ENCODE data around the gene CPT1C.
A peak's percentile ranks its signal among the peaks of the same experiment; 100 is the strongest.

The CPT1C gene

DNA sequence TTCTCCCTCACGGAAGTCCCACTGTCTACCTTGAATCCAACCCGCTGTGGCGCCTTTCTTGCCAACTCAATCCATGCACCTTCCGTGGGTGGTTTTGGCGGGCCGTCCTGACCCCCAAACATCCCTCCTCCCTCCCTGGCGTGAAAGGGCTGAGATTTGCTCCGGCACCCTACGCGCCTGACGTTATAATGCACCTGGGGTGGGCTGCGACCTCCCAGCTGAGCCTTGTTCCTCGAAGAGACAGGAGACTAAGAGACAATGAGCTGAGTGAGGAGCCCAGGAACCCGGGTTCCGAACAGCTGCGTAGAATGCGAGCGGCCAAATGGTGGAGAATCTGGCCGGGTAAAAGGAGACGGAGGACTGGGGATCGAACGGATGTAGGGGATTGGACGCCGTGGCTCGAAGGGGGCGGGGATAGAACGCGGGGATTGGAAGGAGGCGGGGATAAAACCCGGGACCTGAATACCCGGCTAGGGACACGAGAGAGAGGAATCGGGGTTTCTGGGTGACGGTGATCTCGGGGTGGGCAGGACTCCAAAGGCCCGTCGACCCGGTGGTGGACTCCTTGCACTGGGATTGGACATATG lies at the start of gene CPT1C:
TSS of gene CPT1C (plus strand) at position 461 of the 587 bp plus-strand sequence. CDS start 1,137 bp downstream, outside the sequence.
- DNase-seq, result peak; percentile 90

DNA sequence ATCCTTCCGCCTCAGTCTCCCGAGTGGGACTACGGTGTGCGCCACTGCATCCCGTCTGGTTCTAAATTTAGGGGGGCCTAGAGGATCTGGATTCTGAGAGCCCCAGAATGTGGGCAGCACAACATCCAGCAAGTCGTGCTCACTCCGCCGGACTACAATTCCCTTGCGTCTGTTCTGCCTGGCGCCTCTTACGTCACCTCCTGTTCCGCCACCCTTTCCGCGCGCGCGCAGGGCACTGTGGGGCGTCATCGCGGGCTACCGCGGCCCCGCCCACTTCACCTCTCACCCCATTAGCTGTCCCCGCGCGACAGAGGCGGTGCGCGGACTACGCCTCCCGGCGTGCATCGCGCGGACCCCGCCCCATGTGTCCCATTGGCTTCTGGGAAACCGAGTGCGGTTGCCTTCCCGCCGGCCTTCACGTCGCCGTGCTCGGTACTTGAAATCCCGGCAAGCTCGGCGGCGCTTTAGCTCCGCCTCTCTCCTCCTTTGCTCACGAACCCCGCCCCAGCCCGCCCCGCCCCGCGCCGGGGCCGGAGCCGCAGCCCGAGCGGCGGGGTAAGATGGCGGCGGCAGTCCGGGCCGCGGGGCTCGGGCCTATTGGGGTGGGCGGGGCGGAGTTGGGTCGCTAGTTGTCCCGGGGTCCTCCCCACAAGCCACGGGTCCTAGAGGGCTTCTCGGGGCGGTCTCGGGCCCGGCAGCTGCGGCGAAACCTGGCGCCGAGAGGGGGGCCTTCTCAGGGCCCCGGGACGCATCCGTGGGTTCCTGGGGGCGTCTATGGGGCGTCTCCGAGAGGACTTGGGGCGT lies 49.0 kb upstream of the CPT1C start, which contains the start of gene SCAF1:
TSS of gene SCAF1 (plus strand) at position 522 of the 804 bp plus-strand sequence. CDS start 2,818 bp downstream, outside the sequence.
- peak; percentile 100 for DNase-seq

DNA sequence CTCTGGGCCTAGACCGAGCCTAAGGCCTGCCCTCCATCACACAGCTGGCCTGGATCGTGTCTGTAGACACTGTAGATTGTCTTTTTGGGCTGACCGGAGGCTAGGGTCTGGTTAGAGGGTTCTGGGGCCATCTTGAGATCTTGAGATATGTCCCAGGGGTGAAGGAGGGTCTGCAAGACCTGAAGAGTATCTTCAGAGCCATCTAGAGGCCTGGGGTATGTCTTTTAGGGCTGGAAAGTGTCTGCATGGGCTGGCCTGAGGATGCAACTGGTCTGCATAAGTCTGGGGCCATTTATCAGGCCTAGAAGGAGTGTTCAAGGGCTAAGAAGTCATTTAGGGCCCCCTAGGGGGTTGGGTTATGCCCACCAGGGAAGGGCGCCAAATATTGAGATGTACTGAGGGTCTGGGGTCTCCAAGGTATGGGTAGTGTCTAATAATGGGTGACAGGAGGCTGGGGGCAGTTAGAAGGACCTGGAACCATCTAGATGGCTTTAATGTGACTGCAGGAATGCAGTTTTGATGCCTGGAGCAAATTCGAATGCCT lies 48.4 kb upstream of the CPT1C start:
- no peak for DNase-seq

GRCh38 chr19:49643466-49643865 lies 47.5 kb upstream of the CPT1C start:
- DNase-seq, result no peak

DNA sequence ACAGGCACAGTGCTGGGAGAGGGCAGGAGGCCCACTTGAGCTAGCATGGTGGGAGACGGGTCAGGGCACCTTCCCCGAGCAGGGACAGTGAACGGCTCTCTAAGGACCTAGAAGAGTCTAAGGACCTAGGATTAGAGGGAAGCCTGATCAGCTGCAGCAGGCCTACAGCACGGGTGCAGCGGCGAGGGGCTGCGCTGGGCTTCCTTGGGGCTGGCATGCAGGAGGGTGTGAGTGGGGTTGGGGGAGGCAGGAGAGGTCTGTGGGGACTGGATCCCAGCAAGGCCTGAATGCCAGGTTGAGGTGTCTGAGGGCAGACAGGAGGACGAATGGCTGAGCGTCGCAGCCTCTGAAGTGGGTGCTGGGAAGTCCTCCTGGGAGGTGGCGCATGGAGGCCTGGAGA lies 45.3 kb upstream of the CPT1C start:
- DNase-seq, result no peak

DNA sequence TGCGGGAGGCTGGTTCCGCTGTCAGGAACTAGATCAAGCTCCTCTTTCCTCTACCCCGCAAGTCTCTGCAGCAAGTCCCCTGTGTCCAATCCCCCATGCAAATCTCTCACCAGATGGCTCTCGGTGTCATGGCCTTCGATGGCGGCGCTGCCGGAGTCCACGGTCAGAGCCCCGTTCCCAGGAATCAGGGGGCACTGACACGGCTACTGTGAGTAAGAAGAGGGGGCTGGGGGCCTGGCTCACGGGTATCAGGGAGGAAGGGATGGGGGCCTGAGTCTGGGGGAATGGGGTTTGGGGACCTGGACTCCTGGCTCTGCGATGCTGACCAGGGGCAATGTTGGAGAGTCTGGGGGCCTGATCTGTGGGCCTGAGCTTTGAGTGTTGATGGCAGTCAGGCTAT lies 44.9 kb upstream of the CPT1C start:
- no peak for DNase-seq

GRCh38 chr19:49646586-49646985 lies 44.3 kb upstream of the CPT1C start:
- DNase-seq, result no peak

GRCh38 chr19:49651029-49651819 lies 39.7 kb upstream of the CPT1C start:
- DNase-seq, result no peak

DNA sequence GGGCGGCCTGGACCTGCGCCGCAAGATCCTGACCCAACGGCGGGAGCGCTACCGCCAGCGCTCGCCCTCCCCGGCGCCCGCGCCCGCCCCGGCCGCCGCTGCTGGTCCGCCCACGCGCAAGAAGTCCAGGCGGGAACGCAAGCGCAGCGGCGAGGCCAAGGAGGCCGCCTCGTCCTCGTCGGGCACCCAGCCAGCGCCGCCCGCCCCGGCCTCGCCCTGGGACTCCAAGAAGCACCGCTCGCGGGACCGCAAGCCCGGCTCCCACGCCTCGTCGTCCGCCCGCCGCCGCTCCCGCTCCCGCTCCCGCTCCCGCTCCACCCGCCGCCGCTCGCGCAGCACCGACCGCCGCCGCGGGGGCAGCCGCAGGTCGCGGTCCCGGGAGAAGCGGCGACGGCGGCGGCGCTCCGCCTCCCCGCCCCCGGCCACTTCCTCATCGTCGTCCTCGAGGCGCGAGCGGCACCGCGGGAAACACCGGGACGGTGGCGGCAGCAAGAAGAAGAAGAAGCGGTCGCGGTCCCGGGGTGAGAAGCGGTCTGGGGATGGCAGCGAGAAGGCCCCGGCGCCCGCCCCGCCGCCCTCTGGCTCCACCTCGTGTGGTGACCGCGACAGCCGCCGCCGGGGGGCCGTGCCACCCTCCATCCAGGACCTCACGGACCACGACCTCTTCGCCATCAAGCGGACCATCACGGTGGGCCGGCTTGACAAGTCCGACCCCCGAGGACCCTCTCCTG lies 38.9 kb upstream of the CPT1C start:
- no peak for DNase-seq

- no peak for DNase-seq
These were observed 38.1 kb upstream of the CPT1C start for GRCh38 chr19:49652551-49653465.

DNA sequence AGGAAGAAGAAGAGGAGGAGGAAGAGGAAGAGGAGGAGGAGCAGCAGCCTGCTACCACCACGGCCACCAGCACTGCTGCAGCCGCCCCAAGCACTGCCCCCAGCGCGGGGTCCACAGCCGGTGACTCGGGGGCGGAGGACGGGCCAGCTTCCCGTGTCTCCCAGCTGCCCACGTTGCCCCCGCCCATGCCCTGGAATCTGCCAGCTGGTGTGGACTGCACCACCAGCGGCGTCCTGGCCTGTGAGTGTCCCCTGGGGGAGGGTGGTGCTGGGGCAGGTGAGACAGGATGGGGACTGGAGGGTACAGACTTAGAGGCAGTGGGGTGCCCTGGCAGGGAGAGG lies 37.5 kb upstream of the CPT1C start:
- DNase-seq, result no peak

GRCh38 chr19:49654581-49654980 lies 36.3 kb upstream of the CPT1C start:
- no peak for DNase-seq

- no peak for DNase-seq
These were observed 35.1 kb upstream of the CPT1C start for GRCh38 chr19:49655570-49656455.

- no peak for DNase-seq
These were observed 34.3 kb upstream of the CPT1C start for GRCh38 chr19:49656456-49657109.

- DNase-seq, result no peak
These were observed 33.3 kb upstream of the CPT1C start for GRCh38 chr19:49657493-49658138.

GRCh38 chr19:49658139-49658517 lies 32.8 kb upstream of the CPT1C start:
- no peak for DNase-seq

GRCh38 chr19:49658566-49659442 lies 32.1 kb upstream of the CPT1C start:
- no peak for DNase-seq

GRCh38 chr19:49660338-49660961 lies 30.5 kb upstream of the CPT1C start:
- DNase-seq, result no peak
